GM12878 (cell line): Measurements from ENCODE around the gene CXCL6. TPM values are rescaled to one million over a fixed set of nuclear protein-coding genes. Genes with fewer than 3 reads are reported as not detected.

Experiments used
- ATAC-seq: fragments of 200-7000 bp; cut with Tn5 transposase; 3 replicates; pipeline ENCODE4 v1.9.1; 2020; ENCODE audit warnings: mild to moderate bottlenecking, moderate library complexity
- BruUV-seq: library from RNA; stranded (reverse); fragments of 400-500 nt; replicated peaks from 2 replicates; lab custom pipeline; 2021; lab: Mats Ljungman, UMichigan
- CTCF ChIA-PET: fragments of 300-600 bp; sonication (Branson Sonifier 250); formaldehyde crosslinking; extraction: SDS; loops from one replicate; lab custom pipeline; 2021; ENCODE audit warnings: inconsistent platforms; lab: Yijun Ruan, JAX
- POLR2A ChIA-PET: fragments of 350-600 bp; formaldehyde crosslinking; extraction: SDS; loops from one replicate; lab custom pipeline; 2021; ENCODE audit warnings: inconsistent platforms; lab: Charles Lee
- RAD21 ChIA-PET: fragments of 300-600 bp; sonication (Branson Sonifier 250); formaldehyde crosslinking; loops from one replicate; lab custom pipeline; 2023; ENCODE audit warnings: antibody characterized with exemption; ENCODE audit not compliant: unreplicated experiment; lab: Charles Lee
- SMC1A ChIA-PET: fragments of 300-600 bp; sonication (Branson Sonifier 250); formaldehyde crosslinking; loops from one replicate; lab custom pipeline; 2023; ENCODE audit not compliant: unreplicated experiment, uncharacterized antibody; lab: Charles Lee
- DNase-seq: peaks from one replicate; pipeline ENCODE4 v3.0.0-alpha.2; 2011; ENCODE audit warnings: low read depth, low spot score
- FAIRE-seq: peaks from 3 replicates; lab custom pipeline; 2011; peaks lifted over from hg19 to GRCh38; lab: Jason Lieb, UNC
- H2AFZ ChIP-seq: 2 replicates; pipeline ENCODE4 v1.6.0; 2011; ENCODE audit warnings: low read depth, low read length, control low read depth; ENCODE audit not compliant: control insufficient read depth
- H3K27ac ChIP-seq: 2 replicates; pipeline ENCODE4 v1.5.1; 2011; ENCODE audit warnings: control low read depth; ENCODE audit not compliant: control insufficient read depth, insufficient read depth
- H3K27me3 ChIP-seq, 2 experiments: replicated peaks in 1 of 2; 2 replicates each; pipeline versions ENCODE4 v1.6.0 to v1.6.1; 2011; ENCODE audit warnings: low read length in 1 of 2; ENCODE audit not compliant: control insufficient read depth in 2 of 2, insufficient read depth in 2 of 2
- H3K36me3 ChIP-seq, 2 experiments: 2 replicates each; pipeline ENCODE4 v1.5.1; 2011; ENCODE audit warnings: low read length in 1 of 2; ENCODE audit not compliant: control insufficient read depth in 2 of 2, insufficient read depth in 2 of 2
- H3K4me1 ChIP-seq: 2 replicates; pipeline ENCODE4 v1.6.1; 2011; ENCODE audit warnings: mild to moderate bottlenecking, low read length, moderate library complexity, mixed read lengths; ENCODE audit not compliant: control insufficient read depth, insufficient read depth
- H3K4me2 ChIP-seq: 2 replicates; pipeline ENCODE4 v1.6.0; 2011; ENCODE audit warnings: control low read depth; ENCODE audit not compliant: control insufficient read depth, insufficient read depth
- H3K4me3 ChIP-seq: fragments of 200-600 bp; sonication (generic); 2 replicates; pipeline ENCODE4 v1.5.1; 2016
- H3K79me2 ChIP-seq: 2 replicates; pipeline ENCODE4 v1.6.0; 2011; ENCODE audit warnings: low read length; ENCODE audit not compliant: control insufficient read depth, insufficient read depth
- H3K9ac ChIP-seq: 2 replicates; pipeline ENCODE4 v1.8.0; 2011; ENCODE audit warnings: low read length, control low read depth, mixed read lengths; ENCODE audit not compliant: control insufficient read depth, insufficient read depth
- H3K9me3 ChIP-seq: replicated peaks from 3 replicates; pipeline ENCODE4 v1.5.1; 2011; ENCODE audit warnings: mild to moderate bottlenecking, low read length; ENCODE audit not compliant: control insufficient read depth, insufficient read depth
- H4K20me1 ChIP-seq: 2 replicates; pipeline ENCODE4 v1.6.0; 2011; ENCODE audit not compliant: control insufficient read depth, insufficient read depth
- ATF3 ChIP-seq: IDR thresholded peaks from 2 replicates; pipeline ENCODE4 v1.6.1; 2011; ENCODE audit warnings: low read depth, mild to moderate bottlenecking, low read length, moderate library complexity, borderline replicate concordance; ENCODE audit errors: extremely low read depth
- CBX3 ChIP-seq: fragments of 200-600 bp; sonication (generic); IDR thresholded peaks from 2 replicates; pipeline ENCODE4 v1.6.1; 2016; ENCODE audit warnings: low read depth, borderline replicate concordance
- HCFC1 ChIP-seq: fragments of 150-350 bp; IDR thresholded peaks from 2 replicates; pipeline ENCODE4 v1.6.1; 2014; ENCODE audit warnings: low read length
- HDAC6 ChIP-seq: fragments of 200-600 bp; sonication (generic); IDR thresholded peaks from one replicate; pipeline ENCODE4 v1.8.0; 2017; ENCODE audit warnings: antibody characterized with exemption; ENCODE audit not compliant: unreplicated experiment
- HDGF ChIP-seq: fragments of 450-650 bp; IDR thresholded peaks from 2 replicates; pipeline ENCODE4 v1.6.1; 2016; ENCODE audit warnings: antibody characterized with exemption
- MAX ChIP-seq: IDR thresholded peaks from 2 replicates; pipeline ENCODE4 v1.6.1; 2012; ENCODE audit warnings: low read depth, low read length, improper control_type of control experiment
- PML ChIP-seq: IDR thresholded peaks from 2 replicates; pipeline ENCODE4 v1.6.1; 2012; ENCODE audit warnings: low read length, inconsistent platforms
- POLR2AphosphoS5 ChIP-seq: IDR thresholded peaks from 2 replicates; pipeline ENCODE4 v1.6.1; 2011; ENCODE audit warnings: mild to moderate bottlenecking, low read length, inconsistent platforms
- SIN3A ChIP-seq: IDR thresholded peaks from 2 replicates; pipeline ENCODE4 v1.6.1; 2012; ENCODE audit warnings: low read depth, low read length, improper control_type of control experiment
- TCF12 ChIP-seq: IDR thresholded peaks from 2 replicates; pipeline ENCODE4 v1.6.1; 2011; ENCODE audit warnings: low read depth, mild to moderate bottlenecking, low read length
- USF1 ChIP-seq: IDR thresholded peaks from 2 replicates; pipeline ENCODE4 v1.6.1; 2011; ENCODE audit warnings: borderline replicate concordance, low read depth, mild to moderate bottlenecking, moderate library complexity, mixed read lengths, low read length; ENCODE audit not compliant: insufficient read depth; ENCODE audit errors: extremely low read length
- USF2 ChIP-seq: IDR thresholded peaks from 2 replicates; pipeline ENCODE4 v1.6.1; 2011; ENCODE audit warnings: low read depth, low read length, improper control_type of control experiment, borderline replicate concordance
- ZBED1 ChIP-seq: IDR thresholded peaks from 2 replicates; pipeline ENCODE4 v1.6.1; 2016; ENCODE audit warnings: borderline replicate concordance
- ZNF24 ChIP-seq: fragments of 450-650 bp; IDR thresholded peaks from 2 replicates; pipeline ENCODE4 v1.6.1; 2017; ENCODE audit warnings: antibody characterized with exemption, mild to moderate bottlenecking
- ZNF274 ChIP-seq: IDR thresholded peaks from one replicate; pipeline ENCODE4 v1.8.0; 2011; ENCODE audit not compliant: insufficient read length, insufficient read depth
- ZNF622 ChIP-seq: fragments of 450-650 bp; IDR thresholded peaks from 2 replicates; pipeline ENCODE4 v1.6.1; 2017; ENCODE audit warnings: mild to moderate bottlenecking, inconsistent platforms
- ZZZ3 ChIP-seq: IDR thresholded peaks from 2 replicates; pipeline ENCODE4 v1.6.1; 2011; ENCODE audit warnings: low read depth; ENCODE audit not compliant: control insufficient read depth, insufficient read length
- WGBS: methylation state at CpG from one replicate; pipeline ENCODE4 v1.1.6; 2016; ENCODE audit warnings: low lambda C conversion rate; ENCODE audit not compliant: insufficient replicate concordance, insufficient coverage; ENCODE audit errors: missing lambda C conversion rate; 5-methylcytosine and 5-hydroxymethylcytosine counted together
- in situ Hi-C: fragments of 300-500 bp; cut with MboI; formaldehyde crosslinking; loops from 9 replicates; pipeline ENCODE4 v1.14.3; 2018; ENCODE audit warnings: mixed read lengths
- intact Hi-C: fragments of 100-400 bp; cut with micrococcal nuclease; formaldehyde crosslinking; loops from one replicate; pipeline ENCODE4 v1.14.2; 2022; ENCODE audit not compliant: unreplicated experiment
- polyA plus RNA-seq, 11 experiments: library from polyadenylated mRNA; depleted of rRNA in 4 of 11; unstranded in 6 of 11; stranded (reverse) in 5 of 11; fragments of >200 nt; fragmentation: Nextera tagmentation in 4 of 11; fragmentation: Illumina TruSeq in 1 of 11; extraction: Ambion mirVana in 4 of 11; extraction: Trizol in 1 of 11; gene quantifications; 1 replicate in 1 of 11; 2 replicates in 10 of 11; pipeline versions ENCODE4 v1.2.1 to v1.2.3, GENCODE V29; 2011 to 2016; ENCODE audit warnings: inconsistent platforms in 2 of 11, missing spikeins in 2 of 11, low read depth in 1 of 11
- total RNA-seq, 4 experiments: library from RNA; depleted of rRNA in 3 of 4; stranded (reverse); fragments of >200 nt in 3 of 4; fragmentation: Illumina TruSeq in 1 of 4; extraction: Trizol in 1 of 4; gene quantifications; 2 replicates each; pipeline versions ENCODE4 v1.2.1 to v1.2.3, GENCODE V29; 2013 to 2021

The CXCL6 gene
- total and polyA plus RNA-seq, 10 of the 15 experiments (the other 5 are each of a cell fraction or from before 2014, with no cell fraction given): not detected

GRCh38 chr4:73839071-73839470, 2.6 kb downstream of the CXCL6 start:
- ATAC-seq: no peak
- Histone ChIP-seq H3K4me1 (no peaks in the 10 kb centered on the region), H3K4me3 (no peak overlapping the region), H3K4me2 (no peak overlapping the region), H3K27me3 (peaks cover 0 to 3% of the 10 kb centered on the region in 2 experiments; a peak in 3 of 4 replicates), H2AFZ (no peak overlapping the region), H3K79me2 (no peaks in the 10 kb centered on the region), H3K36me3 (no peaks in the 10 kb centered on the region), H3K27ac (no peak overlapping the region), H3K9ac (no peak overlapping the region), H3K9me3 (no peaks in the 10 kb centered on the region), H4K20me1 (no peaks in the 10 kb centered on the region)
- FAIRE-seq: no peak
- ChIA-PET POLR2A (no interaction called here), CTCF (no interaction called here), SMC1A (no interaction called here), RAD21 (interaction anchor here (0.6 kb wide), 1 partner anchor 127 kb away, joined by 3 read pairs; no protein-coding TSS in a partner anchor)
- in situ Hi-C loops: no loop called here
- TF ChIP-seq ZNF622: no peak
- no peak for TF ChIP-seq PML
- TF ChIP-seq SIN3A: no peak
- TF ChIP-seq POLR2AphosphoS5: no peak
- TF ChIP-seq CBX3: no peak
- no peak for TF ChIP-seq HDGF
- no peak for TF ChIP-seq TCF12
- no peak for TF ChIP-seq ZBED1
- TF ChIP-seq ZNF24: no peak
- TF ChIP-seq HCFC1: no peak
- no peak for DNase-seq
- intact Hi-C loops: no loop called here
- WGBS: 6% methylated on average over 5 of the region's 5 CpGs
- BruUV-seq: no TSS peak

GRCh38 chr4:73839715-73840114, 3.2 kb downstream of the CXCL6 start:
- Histone ChIP-seq H3K4me2 (no peak overlapping the region), H2AFZ (no peak overlapping the region), H3K9ac (no peak overlapping the region), H4K20me1 (no peaks in the 10 kb centered on the region), H3K4me3 (no peak overlapping the region), H3K79me2 (no peaks in the 10 kb centered on the region), H3K36me3 (no peaks in the 10 kb centered on the region), H3K27ac (no peak overlapping the region), H3K4me1 (no peaks in the 10 kb centered on the region), H3K9me3 (no peaks in the 10 kb centered on the region), H3K27me3 (peaks cover 0 to 3% of the 10 kb centered on the region in 2 experiments; a peak in 3 of 4 replicates)
- 57% methylated on average over 3 of the region's 3 CpGs for WGBS
- no peak for FAIRE-seq
- intact Hi-C loops: no loop called here
- SMC1A ChIA-PET: no interaction called here
- no peak for DNase-seq
- no TSS peak for BruUV-seq
- POLR2A ChIA-PET: no interaction called here
- RAD21 ChIA-PET: interaction anchor here (0.6 kb wide), 1 partner anchor 128 kb away, joined by 3 read pairs; no protein-coding TSS in a partner anchor
- in situ Hi-C loops: no loop called here
- CTCF ChIA-PET: no interaction called here
- no peak for ATAC-seq
- TF ChIP-seq ATF3: no peak
- TF ChIP-seq USF1: no peak
- TF ChIP-seq ZZZ3: no peak
- TF ChIP-seq USF2: no peak
- no peak for TF ChIP-seq MAX
- TF ChIP-seq ZNF274: no peak
- no peak for TF ChIP-seq HDAC6
